Left cardiac atrium (tissue), 4 donors: Measurements from ENCODE around the gene IQCE. TPM values are rescaled to one million over a fixed set of nuclear protein-coding genes. Genes with fewer than 3 reads are reported as not detected.

ENCODE experiments used
- ATAC-seq, 2 donors: fragments of 200-7000 bp; cut with Tn5 transposase; one replicate each; pipeline ENCODE4 v1.9.1; 2020; ENCODE audit warnings: mild to moderate bottlenecking in 2 of 2, moderate library complexity in 2 of 2
- DNase-seq: peaks from one replicate; pipeline ENCODE4 v3.0.0-alpha.2; 2020
- intact Hi-C, 2 donors: fragments of 100-400 bp; cut with DNase I; formaldehyde crosslinking; loops; one replicate each; pipeline versions ENCODE4 v1.14.1 to v1.15.1; 2022 to 2023
- microRNA-seq, 2 donors: library from miRNA; unstranded; fragments of <30 nt; microRNA quantifications; one replicate each; pipeline ENCODE4 v1.2.0, GENCODE V29; 2020
- total RNA-seq, 2 donors: library from RNA; stranded (reverse); fragmentation: NEBNext Ultra II Directional; extraction: Animal tissue kit (Norgen Biotek cat#: 25700); gene quantifications; one replicate each; pipeline ENCODE4 v1.2.1, GENCODE V29; 2021
- donor health status: DM: no; HTN: yes; CAD: no.
- donor health status: DM: no; HTN: yes; CAD: no; lungs with severe emphysema.
- donor health status: DM: yes; HTN: yes; CAD: no.
- donor health status: Dilated cardiomyopathy.

IQCE gene
- total RNA-seq, 2 donors from 2014 or later = 11.5 to 12.0 TPM

GRCh38 chr7:2660359-2661095 lies 101.7 kb downstream of the IQCE start:
- intact Hi-C loops = no loop called here
- DNase-seq (peak; percentile 19), ATAC-seq (no peak)

- intact Hi-C loops = no loop called here
- ATAC-seq (no peak), DNase-seq (peak; percentile 19)
These were observed 102.3 kb downstream of the IQCE start for GRCh38 chr7:2661096-2661449.

GRCh38 chr7:2661602-2662272 lies 103.0 kb downstream of the IQCE start:
- intact Hi-C loops = no loop called here
- DNase-seq (peak; percentile 24), ATAC-seq (no peak)

- intact Hi-C loops = no loop called here
- DNase-seq = peak; percentile 23
- ATAC-seq = peak in 1 of 2 donors; percentile 4
These were observed 103.7 kb downstream of the IQCE start for GRCh38 chr7:2662273-2663120.

GRCh38 chr7:2663121-2663886 lies 104.5 kb downstream of the IQCE start:
- ATAC-seq = peak; percentile 40 to 71

GRCh38 chr7:2663960-2664359 lies 105.2 kb downstream of the IQCE start:
- DNase-seq (peak; percentile 24), ATAC-seq (no peak)
- intact Hi-C loops = no loop called here

More at GRCh38 chr7:2663121-2663886, 104.5 kb downstream of the IQCE start:
- peak; percentile 70 for DNase-seq
- intact Hi-C loops = no loop called here

Small RNA genes within 50 kb of the gene (microRNA-seq; reads per million reads assigned to microRNA genes)
- 0 reads per million in 2 donors for gene MIR4648

Other genes with a start within 250 kb of the IQCE start
- 10 to 100 TPM; 31.3 to 38.5 TPM for gene SNX8, start 244.5 kb upstream of the IQCE start, total RNA-seq
- 10 to 100 TPM; 59.6 to 96.1 TPM for gene EIF3B, start 204.2 kb upstream of the IQCE start, total RNA-seq
- 10 to 100 TPM; 18.4 to 19.8 TPM for gene CHST12, start 155.4 kb upstream of the IQCE start, total RNA-seq
- not detected for gene GRIFIN, start 82.6 kb upstream of the IQCE start, total RNA-seq
- gene LFNG, start 39.2 kb upstream of the IQCE start, total RNA-seq = 1 to 10 TPM; 8.7 to 9.2 TPM
- gene BRAT1, start 3.5 kb upstream of the IQCE start, total RNA-seq = 10 to 100 TPM; 14.6 to 17.6 TPM
- 10 to 100 TPM; 30.3 to 38.7 TPM for gene TTYH3, start 73.0 kb downstream of the IQCE start, total RNA-seq
- gene AMZ1, start 129.2 kb downstream of the IQCE start, total RNA-seq = under 1 TPM; 0.27 to 0.34 TPM